Adrenal gland (tissue), 12 donors: ENCODE results near the gene CHCHD4. TPM values are rescaled to one million over a fixed set of nuclear protein-coding genes. Genes with fewer than 3 reads are reported as not detected.
A peak's percentile ranks its signal among the peaks of the same experiment; 100 is the strongest.

Experiments used
- DNase-seq, 7 donors: peaks; one replicate each; pipeline ENCODE4 v3.0.0-alpha.2; 2019 to 2020
- H3K27ac ChIP-seq, 5 donors: fragments of 200-600 bp; sonication (generic) in 4 of 5; 1 replicate in 3 of 5; 2 replicates in 2 of 5; pipeline versions ENCODE4 v1.5.1 to v1.8.0; 2016 to 2020; ENCODE audit warnings: mild to moderate bottlenecking in 1 of 5
- H3K27me3 ChIP-seq: fragments of 200-600 bp; 2 replicates; pipeline ENCODE4 v1.8.0; 2021
- H3K36me3 ChIP-seq, 2 donors: fragments of 200-600 bp; replicated peaks in 1 of 2; 1 replicate in 1 of 2; 2 replicates in 1 of 2; pipeline versions ENCODE4 v1.5.1 to v1.8.0; 2018 to 2022
- H3K4me1 ChIP-seq, 2 donors: fragments of 200-600 bp; replicated peaks in 1 of 2; 1 replicate in 1 of 2; 2 replicates in 1 of 2; pipeline versions ENCODE4 v1.5.1 to v1.8.0; 2018 to 2021
- H3K4me3 ChIP-seq, 4 donors: fragments of 200-600 bp; sonication (generic) in 3 of 4; one replicate each; pipeline ENCODE4 v1.5.1; 2016 to 2018
- H3K9me3 ChIP-seq, 3 donors: fragments of 200-600 bp; sonication (generic) in 1 of 3; replicated peaks in 1 of 3; 1 replicate in 2 of 3; 2 replicates in 1 of 3; pipeline versions ENCODE4 v1.5.1 to v1.8.0; 2016 to 2021
- POLR2A ChIP-seq, 2 donors: fragments of 450-650 bp; IDR thresholded peaks; one replicate each; pipeline ENCODE4 v1.6.1; 2017; ENCODE audit warnings: antibody characterized with exemption in 2 of 2, mild to moderate bottlenecking in 2 of 2, moderate library complexity in 1 of 2
- WGBS, 4 donors: extraction: QIAGEN DNeasy Blood & Tissue Kit in 2 of 4; methylation state at CpG; one replicate each; pipeline versions ENCODE4 v1.1.5 to v1.1.7; 2013 to 2017; 5-methylcytosine and 5-hydroxymethylcytosine counted together
- intact Hi-C, 2 donors: fragments of 100-400 bp; cut with DNase I; formaldehyde crosslinking; loops; one replicate each; pipeline versions ENCODE4 v1.14.1 to v1.15.0; 2022 to 2023
- polyA plus RNA-seq, 3 donors: library from polyadenylated mRNA; stranded (reverse); fragments of 200-250 nt in 2 of 3; fragments of 350-450 nt in 1 of 3; fragmentation: Illumina TruSeq in 1 of 3; extraction: RNeasy Lipid Tissue Mini Kit (QIAGEN cat#74804) in 1 of 3; gene quantifications; one replicate each; pipeline ENCODE4 v1.2.3, GENCODE V29; 2013 to 2014
- total RNA-seq, 9 donors: library from RNA; depleted of rRNA in 4 of 9; stranded (reverse); fragments of >200 nt in 4 of 9; fragments of 120-200 nt in 1 of 9; fragmentation: NEBNext Ultra II Directional in 1 of 9; extraction: Animal tissue kit (Norgen Biotek cat#: 25700) in 1 of 9; gene quantifications; one replicate each; pipeline versions ENCODE4 v1.1.0 to v1.2.4, GENCODE V29; 2013 to 2023
- TF ChIP-seq, protein P1 (sequence below), 6 experiments: fragments of 450-650 bp in 4 of 6; fragments of 200-600 bp in 2 of 6; sonication (generic) in 1 of 6; IDR thresholded peaks; 1 replicate in 5 of 6; 2 replicates in 1 of 6; pipeline versions ENCODE4 v1.5.1 to v1.8.0; 2016 to 2021; ENCODE audit warnings: antibody characterized with exemption in 6 of 6, mild to moderate bottlenecking in 2 of 6, moderate library complexity in 1 of 6
- donor health status: healthy with polysubstance abuse.
- donor health status: Bipolar disorder and iron deficiency.
- donor health status: DM: yes; HTN: yes; CAD: no.
- donor health status: DM: no; HTN: no; CAD: no.
- donor health status: DM: no; HTN: no; CAD: no.
- donor health status: DM: yes; HTN: yes; CAD: no.

Gene CHCHD4
- total and polyA plus RNA-seq, 12 donors = 10.1 to 39.0 (median 17.6) TPM

DNA sequence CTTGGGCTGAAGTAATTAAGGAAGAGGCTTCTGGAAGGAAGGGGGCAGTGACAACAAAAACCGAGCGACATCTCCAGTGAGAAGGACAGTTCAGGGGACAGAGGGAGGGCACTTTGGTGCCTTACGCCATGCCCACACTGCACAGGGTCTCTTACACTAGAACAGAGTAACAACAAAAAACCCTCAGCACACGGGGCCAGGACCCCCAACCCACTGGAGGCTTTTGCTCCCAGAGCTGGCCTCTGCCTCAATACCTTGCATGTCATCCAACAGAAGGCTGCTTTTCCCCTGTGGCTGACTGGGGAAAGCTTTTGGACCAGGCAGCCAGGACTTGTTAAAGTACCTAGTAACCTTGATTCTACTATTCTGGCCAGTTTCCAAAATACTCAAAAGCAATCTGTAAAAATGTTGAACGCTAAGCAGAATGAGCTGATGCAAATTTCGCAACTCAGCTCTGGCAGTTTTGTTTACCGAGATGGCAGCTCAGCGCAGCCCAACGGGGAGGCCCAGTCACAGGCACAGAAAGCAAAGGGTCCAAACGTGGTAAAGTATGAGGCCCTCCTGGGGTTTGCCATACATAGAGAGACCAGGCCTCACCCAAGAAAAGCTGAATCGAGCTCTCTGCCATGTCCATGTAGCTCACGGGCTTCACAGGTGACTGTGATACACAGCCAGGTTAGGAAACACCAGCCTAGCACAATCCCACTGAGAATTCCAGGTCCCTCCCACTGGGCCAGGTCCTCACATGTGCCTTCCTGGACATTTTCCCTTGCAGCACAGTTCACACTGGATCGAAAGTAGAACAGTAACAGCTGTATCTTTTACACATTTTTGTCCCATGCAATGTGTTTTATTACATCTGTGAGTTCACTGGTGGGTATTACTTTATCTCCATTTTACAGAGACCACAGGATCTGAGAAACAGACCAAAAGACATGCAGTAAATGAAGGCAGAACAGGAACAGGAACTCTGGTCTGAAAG is 6.0 kb downstream of the CHCHD4 start:
- H3K4me3 ChIP-seq = no peak overlapping the region
- H3K36me3 ChIP-seq = peaks cover 0 to 27% of the 10 kb centered on the region in 2 donors
- WGBS, 4 donors = 45 to 73% (median 50%) methylated on average over 13 of the region's 13 CpGs
- no peaks in the 10 kb centered on the region for H3K27me3 ChIP-seq
- H3K4me1 ChIP-seq = peaks cover 10 to 28% of the 10 kb centered on the region in 2 donors
- no peaks in the 10 kb centered on the region for H3K9me3 ChIP-seq
- intact Hi-C loops = no loop called here
- DNase-seq = peak in 6 of 7 donors; percentile 54 to 77 (median 72)
- peak overlapping the region; percentile 3 to 78 (median 52) for H3K27ac ChIP-seq
- TF ChIP-seq, protein P1, sequence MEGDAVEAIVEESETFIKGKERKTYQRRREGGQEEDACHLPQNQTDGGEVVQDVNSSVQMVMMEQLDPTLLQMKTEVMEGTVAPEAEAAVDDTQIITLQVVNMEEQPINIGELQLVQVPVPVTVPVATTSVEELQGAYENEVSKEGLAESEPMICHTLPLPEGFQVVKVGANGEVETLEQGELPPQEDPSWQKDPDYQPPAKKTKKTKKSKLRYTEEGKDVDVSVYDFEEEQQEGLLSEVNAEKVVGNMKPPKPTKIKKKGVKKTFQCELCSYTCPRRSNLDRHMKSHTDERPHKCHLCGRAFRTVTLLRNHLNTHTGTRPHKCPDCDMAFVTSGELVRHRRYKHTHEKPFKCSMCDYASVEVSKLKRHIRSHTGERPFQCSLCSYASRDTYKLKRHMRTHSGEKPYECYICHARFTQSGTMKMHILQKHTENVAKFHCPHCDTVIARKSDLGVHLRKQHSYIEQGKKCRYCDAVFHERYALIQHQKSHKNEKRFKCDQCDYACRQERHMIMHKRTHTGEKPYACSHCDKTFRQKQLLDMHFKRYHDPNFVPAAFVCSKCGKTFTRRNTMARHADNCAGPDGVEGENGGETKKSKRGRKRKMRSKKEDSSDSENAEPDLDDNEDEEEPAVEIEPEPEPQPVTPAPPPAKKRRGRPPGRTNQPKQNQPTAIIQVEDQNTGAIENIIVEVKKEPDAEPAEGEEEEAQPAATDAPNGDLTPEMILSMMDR (IDR thresholded peaks at IDR 0.05) = no peak
- no peak for TF ChIP-seq POLR2A (IDR thresholded peaks at IDR 0.05)

DNA sequence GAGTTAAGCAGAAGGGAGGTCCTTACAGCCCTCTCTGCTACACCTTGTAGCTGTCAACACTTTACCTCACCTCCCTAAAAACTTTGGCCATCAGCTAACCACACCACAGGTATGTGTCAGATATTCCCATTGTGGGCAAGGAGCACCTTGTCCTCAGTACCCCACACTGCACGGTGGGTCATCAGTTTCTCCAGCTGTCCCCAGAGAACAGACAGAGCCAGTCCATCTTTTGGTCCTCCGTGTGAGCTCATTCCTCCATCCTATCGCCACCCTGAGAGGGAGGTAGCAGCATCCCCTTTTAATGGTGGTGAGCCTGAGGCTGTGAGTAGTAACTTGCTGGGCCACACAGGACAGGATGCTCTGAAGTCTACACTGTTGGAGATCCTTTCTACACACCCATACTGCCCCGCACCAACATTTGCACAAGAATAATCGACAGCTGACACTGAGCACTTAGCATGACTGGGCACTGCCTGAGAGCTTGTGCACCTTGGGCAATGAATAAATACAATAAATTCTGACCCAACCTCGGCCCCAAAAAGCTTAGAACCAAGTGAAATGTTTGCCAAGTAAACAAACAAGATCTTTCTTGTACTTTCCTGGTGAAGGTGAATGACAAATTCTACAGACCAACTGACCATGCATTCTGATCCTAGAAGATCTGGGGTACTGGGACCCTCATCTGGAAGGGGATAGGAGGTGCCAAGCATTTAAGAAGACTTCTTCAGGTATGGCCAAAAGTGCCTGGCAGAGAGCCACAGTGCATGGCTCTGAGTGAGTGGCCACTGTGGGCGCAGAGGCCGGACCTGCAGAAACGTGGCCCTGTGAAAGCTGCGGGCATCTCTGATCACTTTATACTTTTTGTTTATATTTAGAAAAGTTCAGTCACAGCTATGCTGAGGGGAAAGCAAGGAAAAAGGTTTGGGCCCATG is 6.9 kb downstream of the CHCHD4 start:
- TF ChIP-seq, protein P1 (IDR thresholded peaks at IDR 0.05) = no peak
- TF ChIP-seq POLR2A (IDR thresholded peaks at IDR 0.05) = no peak
- intact Hi-C loops = no loop called here
- Histone ChIP-seq H3K27ac (peak overlapping the region in 1 of 5 donors; percentile 78), H3K36me3 (peaks cover 0 to 32% of the 10 kb centered on the region in 2 donors), H3K4me1 (peaks cover 10 to 18% of the 10 kb centered on the region in 2 donors), H3K4me3 (no peak overlapping the region), H3K9me3 (no peaks in the 10 kb centered on the region), H3K27me3 (no peaks in the 10 kb centered on the region)
- no peak for DNase-seq
- 90 to 93% (median 93%) methylated on average over 10 of the region's 10 CpGs for WGBS, 4 donors

DNA sequence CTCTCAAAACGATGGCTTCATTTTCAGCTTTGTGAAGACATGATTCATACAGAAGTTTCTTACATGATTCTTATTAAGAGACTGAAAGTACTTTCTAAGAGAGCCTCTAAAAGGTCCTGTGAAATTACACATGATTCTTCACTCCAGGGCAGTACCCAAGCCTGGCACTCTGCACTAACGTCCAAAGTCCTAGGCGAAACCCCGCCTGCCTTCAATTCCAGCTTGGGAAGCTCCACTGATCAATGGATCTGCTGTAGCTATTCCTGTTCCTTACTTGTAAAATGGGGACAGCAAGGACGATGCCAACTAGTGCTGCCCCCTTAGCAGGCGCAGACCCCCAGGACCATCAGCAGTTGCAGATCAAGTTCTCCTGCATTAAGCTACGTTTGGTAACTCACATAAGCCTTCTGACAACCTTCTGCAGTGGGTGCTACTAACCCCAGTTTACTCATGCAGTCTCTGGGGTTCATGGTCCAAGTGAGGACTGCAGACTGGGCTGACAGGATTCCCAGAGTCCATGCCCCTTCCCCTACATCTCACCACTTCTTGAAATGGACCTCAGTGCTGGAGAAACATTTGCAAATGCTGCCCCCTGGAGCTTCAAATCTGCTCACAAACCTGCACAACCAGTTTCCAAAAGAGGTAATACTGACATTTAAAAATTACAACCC is 10.6 kb downstream of the CHCHD4 start:
- peaks cover 0 to 42% of the 10 kb centered on the region in 2 donors for H3K36me3 ChIP-seq
- H3K4me1 ChIP-seq = peaks cover 9% of the 10 kb centered on the region in 2 donors
- intact Hi-C loops = no loop called here
- H3K4me3 ChIP-seq = no peak overlapping the region
- H3K9me3 ChIP-seq = no peaks in the 10 kb centered on the region
- no peak for DNase-seq
- no peak overlapping the region for H3K27ac ChIP-seq
- WGBS, 4 donors = 93 to 98% (median 96%) methylated on average over 7 of the region's 7 CpGs
- no peaks in the 10 kb centered on the region for H3K27me3 ChIP-seq
- no peak for TF ChIP-seq POLR2A (IDR thresholded peaks at IDR 0.05)
- TF ChIP-seq, protein P1 (IDR thresholded peaks at IDR 0.05) = no peak
